K562 (cell line): Measurements from ENCODE around the gene CSNK1G2.

Experiments
- CBFB ChIP-seq: sonication (generic); formaldehyde crosslinking; IDR thresholded peaks from 2 replicates; pipeline ENCODE4 v1.4.0; 2020; ENCODE audit warnings: mild to moderate bottlenecking, missing genetic modification reagents
- CTCF ChIP-seq, 3 experiments: IDR thresholded peaks in 2 of 3; conservative IDR thresholded peaks in 1 of 3; 2 replicates each; pipeline ENCODE4 v1.5.1; 2011 to 2012; ENCODE audit warnings: low read length in 3 of 3, mild to moderate bottlenecking in 3 of 3, control low read depth in 2 of 3, improper control_type of control experiment in 1 of 3, inconsistent platforms in 1 of 3, low read depth in 1 of 3, mixed read lengths in 1 of 3, moderate library complexity in 1 of 3; ENCODE audit not compliant: insufficient read depth in 2 of 3
- EP300 ChIP-seq: IDR thresholded peaks from 2 replicates; pipeline ENCODE4 v1.6.1; 2012; ENCODE audit warnings: low read length, improper control_type of control experiment
- EZH2 ChIP-seq: IDR thresholded peaks from 2 replicates; pipeline ENCODE4 v1.6.1; 2012; ENCODE audit warnings: low read depth, mild to moderate bottlenecking, inconsistent platforms, low read length, borderline replicate concordance
- MECOM ChIP-seq: fragments of 250-450 bp; sonication (Bioruptor Pico); IDR thresholded peaks from 2 replicates; pipeline ENCODE4 v1.8.0; 2022; ENCODE audit warnings: inconsistent platforms
- PTBP1 ChIP-seq: fragments of 200-400 bp; formaldehyde crosslinking; IDR thresholded peaks from 2 replicates; pipeline ENCODE4 v1.6.1; 2017; ENCODE audit warnings: low read depth, low read length
- SNRNP70 ChIP-seq: fragments of 200-400 bp; formaldehyde crosslinking; optimal IDR thresholded peaks from 2 replicates; pipeline ENCODE3; 2017; ENCODE audit warnings: low read depth, low read length
- U2AF1 ChIP-seq: fragments of 200-400 bp; formaldehyde crosslinking; optimal IDR thresholded peaks from 2 replicates; pipeline ENCODE3; 2017; ENCODE audit warnings: mild to moderate bottlenecking, low read depth, low read length, moderate library complexity
- XRCC3 ChIP-seq: fragments of 450-650 bp; IDR thresholded peaks from 2 replicates; pipeline ENCODE4 v1.6.1; 2017; ENCODE audit warnings: mild to moderate bottlenecking, moderate library complexity
- ZNF133 ChIP-seq: fragments of 250-450 bp; sonication (Bioruptor Pico); IDR thresholded peaks from 2 replicates; pipeline ENCODE4 v1.4.0; 2020; ENCODE audit warnings: mild to moderate bottlenecking
- ZNF324 ChIP-seq: fragments of 250-450 bp; sonication (Bioruptor Pico); IDR thresholded peaks from 2 replicates; pipeline ENCODE4 v1.4.0; 2020; ENCODE audit warnings: mild to moderate bottlenecking

GRCh38 chr19:1941146-1942077, at the start of gene CSNK1G2:
- TF ChIP-seq MECOM (CRISPR knock-in tag) = no peak
- TF ChIP-seq CBFB (CRISPR knock-in tag) = no peak
- TF ChIP-seq ZNF133 (CRISPR knock-in tag) = no peak
- TF ChIP-seq CTCF (IDR thresholded peaks at IDR 0.05 in 2 of 3, conservative IDR thresholded peaks at IDR 0.05 in 1 of 3; ENCODE audit: insufficient read depth in 2 of 3, low read depth in 1 of 3, low read length in 3 of 3) = peak in 1 of 3 experiments; percentile 21; a peak in 1 of 6 replicates
- no peak for TF ChIP-seq EZH2
- TF ChIP-seq EP300 = no peak
- TF ChIP-seq ZNF324 (CRISPR knock-in tag) = no peak
- TF ChIP-seq U2AF1 = no peak
- no peak for TF ChIP-seq XRCC3
- TF ChIP-seq SNRNP70 = no peak
- TF ChIP-seq PTBP1 = no peak
